ENCODE measurements around the gene EXOC1L. TPM values are rescaled to one million over a fixed set of nuclear protein-coding genes. Genes with fewer than 3 reads are reported as not detected.

EXOC1L gene
- total RNA-seq, 4 donors from 2014 or later: not detected

Other genes starting within 250 kb of the EXOC1L start
- gene PDCL2, start 227.5 kb upstream of the EXOC1L start, total RNA-seq: not detected
- gene NMU, start 183.5 kb upstream of the EXOC1L start, total RNA-seq: 10 to 100 TPM; 21.7 to 30.3 (median 26.7) TPM
- 10 to 100 TPM; 31.3 to 40.6 (median 36.8) TPM for gene EXOC1, start 33.9 kb downstream of the EXOC1L start, total RNA-seq
- gene CEP135, start 129.2 kb downstream of the EXOC1L start, total RNA-seq: 1 to 10 TPM; 3.5 to 5.3 (median 3.7) TPM